GM23338 (cell line): ENCODE results near the gene CDH4. TPM values are rescaled to one million over a fixed set of nuclear protein-coding genes. Genes with fewer than 3 reads are reported as not detected.

ENCODE experiments used
- ATAC-seq: fragments of 200-7000 bp; cut with Tn5 transposase; 3 replicates; pipeline ENCODE4 v1.9.1; 2020
- DNase-seq: peaks from one replicate; pipeline ENCODE4 v3.0.0-alpha.2; 2015; ENCODE audit warnings: low spot score
- H2AFZ ChIP-seq: fragments of 200-600 bp; sonication (generic); 2 replicates; pipeline ENCODE4 v1.8.0; 2016; ENCODE audit warnings: antibody characterized with exemption, mild to moderate bottlenecking, moderate library complexity
- H3F3A ChIP-seq: fragments of 200-600 bp; sonication (generic); replicated peaks from 2 replicates; pipeline ENCODE4 v1.8.0; 2017; ENCODE audit warnings: antibody characterized with exemption, mixed run types, low read depth
- H3K27ac ChIP-seq: fragments of 200-600 bp; sonication (generic); 2 replicates; pipeline ENCODE4 v1.6.1; 2016; ENCODE audit warnings: low read depth
- H3K27me3 ChIP-seq: fragments of 200-600 bp; sonication (generic); 2 replicates; pipeline ENCODE4 v1.8.0; 2016; ENCODE audit warnings: mild to moderate bottlenecking, mixed run types, moderate library complexity; ENCODE audit not compliant: insufficient read depth
- H3K36me3 ChIP-seq: fragments of 200-600 bp; sonication (generic); 2 replicates; pipeline ENCODE4 v1.8.0; 2016; ENCODE audit warnings: mild to moderate bottlenecking; ENCODE audit not compliant: insufficient read depth
- H3K4me1 ChIP-seq: fragments of 200-600 bp; sonication (generic); 2 replicates; pipeline ENCODE4 v1.8.0; 2016; ENCODE audit warnings: mild to moderate bottlenecking, moderate library complexity; ENCODE audit not compliant: insufficient read depth
- H3K4me2 ChIP-seq: fragments of 200-600 bp; sonication (generic); 2 replicates; pipeline ENCODE4 v1.7.1; 2017; ENCODE audit warnings: mixed run types
- H3K4me3 ChIP-seq: fragments of 200-600 bp; sonication (generic); 2 replicates; pipeline ENCODE4 v1.6.1; 2016; ENCODE audit warnings: mixed run types
- H3K79me2 ChIP-seq: fragments of 200-600 bp; sonication (generic); replicated peaks from 2 replicates; pipeline ENCODE4 v1.8.0; 2017; ENCODE audit warnings: mild to moderate bottlenecking; ENCODE audit not compliant: insufficient read depth
- H3K9me2 ChIP-seq: fragments of 200-600 bp; sonication (generic); 2 replicates; pipeline ENCODE4 v1.8.0; 2017; ENCODE audit not compliant: insufficient read depth
- H4K20me1 ChIP-seq: fragments of 200-600 bp; sonication (generic); replicated peaks from 2 replicates; pipeline ENCODE4 v1.8.0; 2017; ENCODE audit warnings: mild to moderate bottlenecking; ENCODE audit not compliant: insufficient read depth
- H3K27ac Mint-ChIP-seq: 2 replicates; pipeline ENCODE4 v1.8.0; 2020; ENCODE audit warnings: inconsistent platforms, mild to moderate bottlenecking, moderate library complexity, mixed read lengths
- H3K27me3 Mint-ChIP-seq: 3 replicates; pipeline ENCODE4 v1.8.0; 2022; ENCODE audit warnings: low read depth, mild to moderate bottlenecking, moderate library complexity, mixed read lengths, inconsistent platforms; ENCODE audit not compliant: insufficient read depth, poor library complexity
- H3K36me3 Mint-ChIP-seq: 3 replicates; pipeline ENCODE4 v1.8.0; 2021; ENCODE audit warnings: low read depth, mild to moderate bottlenecking, inconsistent platforms, moderate library complexity, mixed read lengths
- H3K4me1 Mint-ChIP-seq: 3 replicates; pipeline ENCODE4 v1.8.0; 2020; ENCODE audit warnings: mild to moderate bottlenecking, inconsistent platforms, mixed read lengths
- H3K4me3 Mint-ChIP-seq: 3 replicates; pipeline ENCODE4 v1.8.0; 2021; ENCODE audit warnings: moderate library complexity, mild to moderate bottlenecking, inconsistent platforms, mixed read lengths
- H3K9me3 Mint-ChIP-seq: 3 replicates; pipeline ENCODE4 v1.8.0; 2020; ENCODE audit warnings: moderate library complexity, mild to moderate bottlenecking, inconsistent platforms, mixed read lengths
- CTCF ChIP-seq, 2 experiments: fragments of 200-600 bp in 1 of 2; sonication (generic) in 1 of 2; conservative IDR thresholded peaks; 2 replicates each; pipeline versions ENCODE4 v1.5.1 to v1.6.1; 2016 to 2017; ENCODE audit warnings: antibody characterized with exemption in 2 of 2, low read depth in 2 of 2, mild to moderate bottlenecking in 2 of 2, moderate library complexity in 1 of 2
- EZH2 ChIP-seq: fragments of 200-600 bp; sonication (generic); IDR thresholded peaks from one replicate; pipeline ENCODE4 v1.8.0; 2017; ENCODE audit warnings: antibody characterized with exemption, mild to moderate bottlenecking, low read depth; ENCODE audit not compliant: unreplicated experiment
- EZH2phosphoT487 ChIP-seq: fragments of 200-600 bp; sonication (generic); IDR thresholded peaks from one replicate; pipeline ENCODE4 v1.8.1; 2018; ENCODE audit warnings: antibody characterized with exemption; ENCODE audit not compliant: unreplicated experiment
- JUNB ChIP-seq: IDR thresholded peaks from one replicate; pipeline ENCODE4 v1.6.1; 2016; ENCODE audit warnings: antibody characterized with exemption; ENCODE audit not compliant: unreplicated experiment
- POLR2AphosphoS5 ChIP-seq: IDR thresholded peaks from 2 replicates; pipeline ENCODE4 v1.6.1; 2016; ENCODE audit warnings: antibody characterized with exemption, low read depth
- STAT1 ChIP-seq: IDR thresholded peaks from one replicate; pipeline ENCODE4 v1.6.1; 2016; ENCODE audit warnings: antibody characterized with exemption; ENCODE audit not compliant: unreplicated experiment
- polyA plus RNA-seq: library from polyadenylated mRNA; unstranded; fragments of >200 nt; fragmentation: Nextera tagmentation; extraction: Ambion mirVana; gene quantifications from 2 replicates; pipeline ENCODE4 v1.2.1, GENCODE V29; 2016
- total RNA-seq: library from RNA; depleted of rRNA; stranded (reverse); fragments of >200 nt; shearing (Covaris generic); gene quantifications from 2 replicates; pipeline ENCODE4 v1.2.3, GENCODE V29; 2014

Gene CDH4
- total and polyA plus RNA-seq, 2 experiments from 2014 or later = 1.2 to 4.2 TPM

- no peak overlapping the region for H3K4me3 Mint-ChIP-seq
- H3K9me3 Mint-ChIP-seq = peaks cover 4% of the 10 kb centered on the region
- peaks cover 7% of the 10 kb centered on the region; the same call in 2 of the 3 replicates for H3K36me3 Mint-ChIP-seq
These were observed 675.9 kb downstream of the CDH4 start for GRCh38 chr20:61927826-61928541.

GRCh38 chr20:61929561-61929960 lies 677.5 kb downstream of the CDH4 start:
- no peak overlapping the region for H3K27ac Mint-ChIP-seq
- Histone ChIP-seq H3K36me3 (no peaks in the 10 kb centered on the region), H3K9me2 (no peaks in the 10 kb centered on the region), H3K4me2 (no peak overlapping the region), H3K4me3 (no peak overlapping the region), H3K79me2 (no peaks in the 10 kb centered on the region), H3K27me3 (no peaks in the 10 kb centered on the region), H2AFZ (no peak overlapping the region), H4K20me1 (no peaks in the 10 kb centered on the region), H3K4me1 (no peaks in the 10 kb centered on the region), H3F3A (no peaks in the 10 kb centered on the region), H3K27ac (no peak overlapping the region)
- H3K9me3 Mint-ChIP-seq = peaks cover 4% of the 10 kb centered on the region
- no peak for DNase-seq
- no peak overlapping the region for H3K4me3 Mint-ChIP-seq
- peaks cover 3% of the 10 kb centered on the region; the same call in 2 of the 3 replicates for H3K4me1 Mint-ChIP-seq
- TF ChIP-seq CTCF (conservative IDR thresholded peaks at IDR 0.05; ENCODE audit: low read depth in 2 of 2) (no peak), POLR2AphosphoS5 (no peak), EZH2phosphoT487 (no peak)
- peaks cover 14% of the 10 kb centered on the region for H3K27me3 Mint-ChIP-seq
- H3K36me3 Mint-ChIP-seq = peaks cover 7% of the 10 kb centered on the region; the same call in 2 of the 3 replicates
- no peak for ATAC-seq

More at GRCh38 chr20:61927826-61928541, 675.9 kb downstream of the CDH4 start:
- no peaks in the 10 kb centered on the region for H3K79me2 ChIP-seq
- no peak for ATAC-seq
- H3K27ac ChIP-seq = no peak overlapping the region
- H3K4me2 ChIP-seq = no peak overlapping the region
- H3K36me3 ChIP-seq = no peaks in the 10 kb centered on the region
- H3K4me1 Mint-ChIP-seq = no peaks in the 10 kb centered on the region
- H3K4me1 ChIP-seq = no peaks in the 10 kb centered on the region
- H2AFZ ChIP-seq = no peak overlapping the region
- TF ChIP-seq STAT1 = no peak
- no peak for TF ChIP-seq CTCF (conservative IDR thresholded peaks at IDR 0.05; ENCODE audit: low read depth in 2 of 2)
- TF ChIP-seq POLR2AphosphoS5 = no peak
- TF ChIP-seq EZH2 = no peak
- no peak for TF ChIP-seq JUNB
- no peak for TF ChIP-seq EZH2phosphoT487
- no peak overlapping the region for H3K4me3 ChIP-seq
- no peak overlapping the region for H3K27ac Mint-ChIP-seq
- no peaks in the 10 kb centered on the region for H3F3A ChIP-seq
- H4K20me1 ChIP-seq = no peaks in the 10 kb centered on the region
- peaks cover 11% of the 10 kb centered on the region for H3K27me3 Mint-ChIP-seq
- no peaks in the 10 kb centered on the region for H3K9me2 ChIP-seq
- no peaks in the 10 kb centered on the region for H3K27me3 ChIP-seq
- no peak for DNase-seq
